GM18505 (cell line): Measurements from ENCODE around the gene NEDD4L.
"Not testable (repeated sequence)": the region's sequence is repeated elsewhere in the genome, so short reads cannot be mapped to it uniquely, and the experiment has no call there.

ENCODE experiments used
- ATAC-seq: cut with Tn5 transposase; IDR thresholded peaks from one replicate; pipeline ENCODE4 v1.9.1; 2021; ENCODE audit not compliant: unreplicated experiment
- POLR2A ChIP-seq: IDR thresholded peaks from 4 replicates; pipeline ENCODE4 v1.6.1; 2011; ENCODE audit warnings: borderline replicate concordance; ENCODE audit not compliant: insufficient read depth, insufficient read length; ENCODE audit errors: extremely low read depth

The NEDD4L gene

GRCh38 chr18:58158459-58158858 lies 114.4 kb downstream of the NEDD4L start:
- no peak for ATAC-seq
- no peak for TF ChIP-seq POLR2A

GRCh38 chr18:58161659-58162058 lies 117.6 kb downstream of the NEDD4L start:
- TF ChIP-seq POLR2A = no peak
- ATAC-seq = no peak

DNA sequence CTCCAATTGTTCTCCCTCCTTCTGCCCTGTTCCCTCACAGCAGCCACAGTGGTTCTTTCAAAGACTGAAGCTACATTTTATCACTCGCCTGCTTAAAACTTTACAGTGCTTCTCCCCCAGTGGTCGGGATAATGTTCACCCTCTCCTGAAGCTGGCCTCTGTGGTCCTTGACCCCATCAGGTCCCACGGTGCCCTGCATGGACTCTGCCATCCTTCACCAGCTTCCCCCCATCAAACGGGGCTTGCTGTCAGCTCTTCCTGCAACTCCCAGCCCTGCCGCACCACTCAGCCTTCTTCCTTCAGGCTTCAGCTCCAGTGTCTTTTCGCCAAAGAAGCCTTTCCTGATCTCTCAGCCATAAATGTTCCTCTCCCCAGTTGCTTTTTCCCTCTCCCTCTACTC lies 118.1 kb downstream of the NEDD4L start:
- no peak for TF ChIP-seq POLR2A
- ATAC-seq = no peak

DNA sequence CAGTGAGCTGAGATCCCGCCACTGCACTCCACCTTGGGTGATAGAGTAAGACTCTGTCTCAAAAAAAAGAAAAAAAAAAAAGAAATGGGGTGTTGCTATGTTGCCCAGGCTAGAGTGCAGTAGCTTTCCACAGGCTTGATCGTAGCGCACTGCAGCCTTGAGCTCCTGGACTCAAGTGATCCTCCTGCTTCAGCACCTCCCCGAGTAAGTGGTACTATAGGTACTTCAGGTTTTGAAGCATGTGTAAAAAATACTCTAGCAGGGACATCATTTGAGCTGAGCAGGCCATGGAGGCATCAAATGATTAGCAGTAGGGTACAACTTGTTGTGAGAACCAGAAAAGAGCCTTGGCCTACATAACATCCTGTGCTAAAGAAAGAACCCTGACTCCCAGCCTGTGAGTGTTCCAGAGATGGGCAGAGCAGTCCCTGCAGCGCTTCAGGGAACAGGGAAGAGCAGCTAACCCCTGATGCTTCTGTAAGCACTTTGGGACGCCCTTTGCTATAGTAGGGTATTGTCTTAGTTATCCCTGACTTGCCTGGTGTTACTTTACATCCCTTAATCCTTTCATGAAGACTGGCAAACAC lies 119.1 kb downstream of the NEDD4L start:
- ATAC-seq = no peak
- TF ChIP-seq POLR2A = no peak

DNA sequence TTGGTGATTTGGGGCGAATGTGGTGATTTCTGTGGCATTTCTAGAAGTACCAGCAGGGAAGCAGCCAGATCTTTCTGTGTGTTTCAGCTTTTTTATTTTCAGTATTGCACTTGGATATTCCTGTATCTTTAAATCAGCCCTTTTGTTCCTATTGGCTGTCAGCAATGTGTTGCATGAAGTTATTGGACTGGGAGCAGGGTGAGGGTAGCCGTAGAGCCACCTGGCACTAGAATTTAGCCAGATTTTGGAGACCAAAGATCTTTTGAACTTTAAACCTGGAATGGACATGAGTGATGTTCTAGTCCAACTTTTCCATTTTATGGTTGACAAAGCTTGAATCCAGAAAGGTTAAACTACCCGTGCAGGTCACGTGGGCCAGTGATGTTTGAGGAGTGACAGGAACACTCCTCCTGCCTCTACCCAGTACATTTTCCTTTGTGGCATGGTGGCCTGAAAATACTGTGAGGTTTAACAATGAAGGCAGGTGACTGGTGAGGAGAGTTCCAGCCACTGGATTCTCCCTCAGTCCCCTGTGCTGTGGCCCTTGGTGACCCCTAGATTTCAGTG lies 122.3 kb downstream of the NEDD4L start:
- no peak for ATAC-seq
- no peak for TF ChIP-seq POLR2A

DNA sequence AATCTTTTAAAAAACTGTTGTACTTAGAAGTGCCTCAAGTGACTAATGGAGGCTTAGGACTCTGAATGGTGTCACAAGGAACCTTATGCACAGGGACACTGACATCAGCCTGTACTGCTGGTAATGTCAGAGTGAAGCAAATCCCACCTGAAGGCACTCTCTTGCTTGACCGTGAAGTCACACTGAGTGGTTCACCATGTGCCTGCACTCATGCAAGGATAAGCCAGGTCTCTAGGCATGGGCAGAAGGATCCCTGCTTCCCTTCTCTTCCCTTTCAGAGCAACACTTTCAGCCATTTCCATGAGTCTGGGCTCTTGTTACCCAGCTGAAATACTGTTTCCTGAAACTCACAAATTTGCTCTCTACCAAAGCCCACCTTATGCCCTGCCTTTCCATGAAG lies 123.0 kb downstream of the NEDD4L start:
- ATAC-seq = no peak
- no peak for TF ChIP-seq POLR2A

GRCh38 chr18:58168221-58168620 lies 124.2 kb downstream of the NEDD4L start:
- no peak for ATAC-seq

GRCh38 chr18:58168993-58169392 lies 125.0 kb downstream of the NEDD4L start:
- TF ChIP-seq POLR2A = no peak
- ATAC-seq = no peak

More at GRCh38 chr18:58168221-58168620, 124.2 kb downstream of the NEDD4L start:
- no peak for TF ChIP-seq POLR2A

GRCh38 chr18:58169472-58169871 lies 125.4 kb downstream of the NEDD4L start:
- no peak for ATAC-seq
- no peak for TF ChIP-seq POLR2A

- not testable (repeated sequence) for ATAC-seq
Observed at GRCh38 chr18:58170036-58170435, 126.0 kb downstream of the NEDD4L start.

DNA sequence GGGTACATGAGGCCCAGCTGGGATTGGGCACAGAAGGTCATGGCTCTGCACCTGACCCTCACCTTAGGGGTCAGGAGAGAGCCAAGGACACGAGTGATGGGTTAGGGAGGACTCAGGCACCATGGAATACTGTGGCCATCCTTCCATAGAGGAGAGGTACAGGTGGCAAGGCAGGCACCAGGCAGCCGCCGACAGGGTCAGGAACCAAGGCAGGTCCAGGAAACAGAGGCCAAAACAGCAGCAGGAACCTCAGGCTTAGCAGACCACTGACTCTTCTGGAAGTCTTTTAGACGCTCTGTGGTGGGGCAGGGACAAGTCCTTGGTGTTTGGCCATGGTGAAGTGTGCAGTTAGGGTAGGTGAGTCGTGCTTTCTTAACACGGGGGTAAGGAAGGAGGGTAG lies 128.0 kb downstream of the NEDD4L start:
- ATAC-seq = no peak
- no peak for TF ChIP-seq POLR2A

DNA sequence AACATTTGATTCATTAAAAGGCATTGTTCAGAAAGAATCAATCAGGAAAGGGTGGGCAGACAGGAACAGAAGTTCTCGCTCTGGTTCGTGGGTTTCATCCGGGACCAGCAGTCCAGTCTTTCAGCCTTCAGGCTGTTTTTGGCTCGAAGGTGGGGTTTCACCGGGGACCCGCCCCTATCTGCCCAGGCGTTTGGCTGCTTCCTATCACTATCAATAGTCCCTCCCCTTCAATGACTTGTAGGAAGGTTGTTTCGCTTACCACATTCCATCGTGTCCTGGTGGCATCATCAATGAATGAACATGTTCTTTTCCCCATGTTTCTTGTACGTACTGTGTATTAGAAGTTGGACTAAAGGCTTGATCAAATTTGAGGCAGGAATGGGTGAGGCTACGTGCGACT lies 130.3 kb downstream of the NEDD4L start:
- ATAC-seq = no peak
- TF ChIP-seq POLR2A = no peak

DNA sequence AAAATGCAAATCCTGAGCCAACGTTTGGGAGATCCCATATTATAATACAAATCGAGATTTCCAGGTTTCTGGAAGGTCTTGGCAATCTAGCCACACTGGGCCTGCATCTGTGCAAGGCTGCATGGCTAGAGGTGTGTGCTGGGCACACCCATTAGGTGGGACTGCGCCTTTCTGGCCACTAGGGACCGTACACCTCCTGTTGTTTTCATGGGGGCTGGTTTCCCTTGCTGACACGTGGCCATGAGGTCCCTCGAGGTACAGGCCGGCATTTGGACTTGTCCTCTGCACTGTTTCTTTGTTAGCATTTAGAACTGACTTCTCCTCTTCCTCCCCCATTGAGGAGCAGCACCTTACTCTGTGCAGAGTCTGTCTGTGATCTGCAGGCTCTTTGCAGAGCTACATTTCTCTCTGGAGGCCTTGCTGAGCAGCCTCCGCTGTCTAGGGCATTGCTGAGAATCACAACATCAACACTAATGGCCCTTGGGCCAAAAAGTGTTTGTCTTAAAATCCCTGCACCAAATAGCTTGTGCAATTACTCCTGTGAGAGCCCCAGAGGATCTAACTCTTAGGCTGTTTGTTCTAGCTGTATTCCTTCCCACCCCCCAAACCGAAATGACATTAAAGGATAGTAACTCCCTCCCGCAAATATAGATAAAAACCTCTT lies 131.2 kb downstream of the NEDD4L start:
- ATAC-seq = no peak
- no peak for TF ChIP-seq POLR2A

DNA sequence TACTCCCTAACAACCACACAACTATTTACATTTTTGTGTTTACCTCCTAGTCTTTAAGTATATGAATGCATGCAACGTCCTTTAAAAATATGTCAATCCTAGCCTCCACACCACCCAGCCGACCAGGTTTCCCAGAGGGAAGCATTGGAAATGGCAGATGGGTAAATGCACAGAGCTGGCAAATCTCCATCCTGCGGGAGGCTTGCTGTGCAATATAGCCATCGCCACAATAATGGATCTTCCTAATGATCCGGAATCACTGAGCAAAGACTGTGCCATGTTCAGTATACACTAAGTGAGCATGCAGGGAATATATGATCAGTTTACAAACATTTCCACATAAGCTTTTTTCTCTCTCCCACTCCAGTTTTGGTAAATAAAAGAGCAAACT lies 131.8 kb downstream of the NEDD4L start:
- no peak for ATAC-seq
- TF ChIP-seq POLR2A = no peak
